Body of pancreas (tissue), 4 donors: ENCODE measurements around the gene CFP. TPM values are rescaled to one million over a fixed set of nuclear protein-coding genes. Genes with fewer than 3 reads are reported as not detected.

ENCODE experiments used
- ATAC-seq: fragments of 150-250 bp; one replicate; pipeline ENCODE4 v1.9.1; 2016
- DNase-seq, 4 donors: peaks; one replicate each; pipeline ENCODE4 v3.0.0-alpha.2; 2019
- H3K27ac ChIP-seq, 4 donors: fragments of 200-600 bp; sonication (generic); 1 replicate in 3 of 4; 2 replicates in 1 of 4; pipeline versions ENCODE4 v1.5.1 to v1.6.1; 2016 to 2019; ENCODE audit warnings: mild to moderate bottlenecking in 1 of 4, mixed read lengths in 1 of 4, moderate library complexity in 1 of 4
- H3K27me3 ChIP-seq, 2 donors: fragments of 200-600 bp; sonication (generic); one replicate each; pipeline ENCODE4 v1.6.0; 2016; ENCODE audit warnings: mild to moderate bottlenecking in 1 of 2
- H3K36me3 ChIP-seq, 2 donors: fragments of 200-600 bp; sonication (generic); replicated peaks in 1 of 2; 2 replicates each; pipeline ENCODE4 v1.5.1; 2016; ENCODE audit warnings: low read depth in 2 of 2; ENCODE audit not compliant: insufficient read depth in 1 of 2
- H3K4me1 ChIP-seq: fragments of 200-600 bp; sonication (generic); one replicate; pipeline ENCODE4 v1.6.0; 2016
- H3K4me3 ChIP-seq, 2 donors: fragments of 200-600 bp; sonication (generic); 1 replicate in 1 of 2; 2 replicates in 1 of 2; pipeline ENCODE4 v1.5.1; 2016 to 2019
- H3K9me3 ChIP-seq, 3 donors: fragments of 200-600 bp; sonication (generic); 1 replicate in 2 of 3; 2 replicates in 1 of 3; pipeline ENCODE4 v1.5.1; 2016
- POLR2A ChIP-seq, 3 donors: fragments of 450-650 bp; IDR thresholded peaks; one replicate each; pipeline ENCODE4 v1.6.1; 2016; ENCODE audit warnings: antibody characterized with exemption in 3 of 3, mild to moderate bottlenecking in 2 of 3
- WGBS, 2 donors: methylation state at CpG; one replicate each; pipeline ENCODE4 v1.1.5; 2017; 5-methylcytosine and 5-hydroxymethylcytosine counted together
- intact Hi-C: fragments of 100-400 bp; cut with DNase I; formaldehyde crosslinking; loops from one replicate; pipeline ENCODE4 v1.15.1; 2023
- total RNA-seq, 2 donors: library from RNA; depleted of rRNA; stranded (reverse); fragments of >200 nt; gene quantifications; one replicate each; pipeline ENCODE4 v1.1.0, GENCODE V29; 2016
- TF ChIP-seq, protein P1 (sequence below), 7 experiments: fragments of 450-650 bp in 4 of 7; fragments of 200-600 bp in 3 of 7; sonication (generic) in 3 of 7; IDR thresholded peaks; one replicate each; pipeline ENCODE4 v1.5.1; 2016 to 2019; ENCODE audit warnings: antibody characterized with exemption in 7 of 7

The CFP gene
- total RNA-seq, 2 donors from 2014 or later: 1.8 TPM; not detected in 1

DNA sequence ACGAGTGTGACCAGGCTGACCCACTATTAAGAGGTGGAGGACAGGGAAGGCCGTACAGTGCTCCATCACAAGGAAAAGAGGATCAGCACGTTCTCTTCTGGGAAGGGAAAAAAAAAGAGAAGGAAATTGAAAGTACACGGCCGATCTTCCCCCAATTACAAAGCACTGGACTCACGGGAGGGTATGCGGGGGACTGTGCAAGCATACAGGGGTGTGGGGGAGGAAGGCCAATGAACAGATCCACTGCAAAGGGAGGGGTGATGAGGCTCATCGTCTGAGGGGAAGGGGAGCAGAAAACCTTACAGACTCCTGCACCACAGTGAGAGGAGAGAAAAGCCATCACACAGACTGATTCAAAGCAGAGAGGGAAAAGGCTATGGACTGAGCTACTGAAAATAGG, 19.5 kb upstream of the CFP start:
- 24 to 29% methylated on average over 8 of the region's 8 CpGs for WGBS, 2 donors
- no peaks in the 10 kb centered on the region for H3K9me3 ChIP-seq
- DNase-seq (no peak), ATAC-seq (no peak)
- no peak overlapping the region for H3K27ac ChIP-seq
- peaks cover 20% of the 10 kb centered on the region for H3K4me1 ChIP-seq
- intact Hi-C loops: no loop called here
- no peak for TF ChIP-seq POLR2A (IDR thresholded peaks at IDR 0.05)
- TF ChIP-seq, protein P1, sequence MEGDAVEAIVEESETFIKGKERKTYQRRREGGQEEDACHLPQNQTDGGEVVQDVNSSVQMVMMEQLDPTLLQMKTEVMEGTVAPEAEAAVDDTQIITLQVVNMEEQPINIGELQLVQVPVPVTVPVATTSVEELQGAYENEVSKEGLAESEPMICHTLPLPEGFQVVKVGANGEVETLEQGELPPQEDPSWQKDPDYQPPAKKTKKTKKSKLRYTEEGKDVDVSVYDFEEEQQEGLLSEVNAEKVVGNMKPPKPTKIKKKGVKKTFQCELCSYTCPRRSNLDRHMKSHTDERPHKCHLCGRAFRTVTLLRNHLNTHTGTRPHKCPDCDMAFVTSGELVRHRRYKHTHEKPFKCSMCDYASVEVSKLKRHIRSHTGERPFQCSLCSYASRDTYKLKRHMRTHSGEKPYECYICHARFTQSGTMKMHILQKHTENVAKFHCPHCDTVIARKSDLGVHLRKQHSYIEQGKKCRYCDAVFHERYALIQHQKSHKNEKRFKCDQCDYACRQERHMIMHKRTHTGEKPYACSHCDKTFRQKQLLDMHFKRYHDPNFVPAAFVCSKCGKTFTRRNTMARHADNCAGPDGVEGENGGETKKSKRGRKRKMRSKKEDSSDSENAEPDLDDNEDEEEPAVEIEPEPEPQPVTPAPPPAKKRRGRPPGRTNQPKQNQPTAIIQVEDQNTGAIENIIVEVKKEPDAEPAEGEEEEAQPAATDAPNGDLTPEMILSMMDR (IDR thresholded peaks at IDR 0.05): no peak
- H3K36me3 ChIP-seq: no peaks in the 10 kb centered on the region
- H3K27me3 ChIP-seq: no peaks in the 10 kb centered on the region
- no peak overlapping the region for H3K4me3 ChIP-seq

DNA sequence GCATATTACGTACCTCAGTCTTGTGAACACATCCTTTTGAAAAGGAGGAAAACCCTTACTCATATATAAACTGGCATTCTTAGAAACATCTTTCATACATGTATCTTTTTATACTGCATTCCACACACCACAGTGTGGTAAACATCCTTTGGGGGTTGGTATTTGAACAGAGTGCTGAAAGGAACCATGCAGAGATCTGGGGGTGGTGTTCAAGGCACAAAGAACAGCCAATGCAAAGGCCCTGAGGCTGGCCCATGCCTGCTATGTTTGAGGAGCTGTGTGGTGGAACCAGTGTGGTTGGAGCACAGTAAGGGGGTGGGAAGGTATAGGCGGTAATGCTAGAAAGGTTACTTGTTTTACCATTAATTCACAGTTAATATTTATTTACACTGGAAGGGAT, 18.6 kb upstream of the CFP start:
- no peak overlapping the region for H3K27ac ChIP-seq
- H3K27me3 ChIP-seq: no peaks in the 10 kb centered on the region
- no peak overlapping the region for H3K4me3 ChIP-seq
- intact Hi-C loops: no loop called here
- TF ChIP-seq POLR2A (IDR thresholded peaks at IDR 0.05): no peak
- TF ChIP-seq, protein P1 (IDR thresholded peaks at IDR 0.05): no peak
- H3K36me3 ChIP-seq: no peaks in the 10 kb centered on the region
- DNase-seq (no peak), ATAC-seq (no peak)
- no peaks in the 10 kb centered on the region for H3K9me3 ChIP-seq
- H3K4me1 ChIP-seq: peaks cover 20% of the 10 kb centered on the region
- WGBS, 2 donors: 71 to 82% methylated on average over 2 of the region's 2 CpGs

DNA sequence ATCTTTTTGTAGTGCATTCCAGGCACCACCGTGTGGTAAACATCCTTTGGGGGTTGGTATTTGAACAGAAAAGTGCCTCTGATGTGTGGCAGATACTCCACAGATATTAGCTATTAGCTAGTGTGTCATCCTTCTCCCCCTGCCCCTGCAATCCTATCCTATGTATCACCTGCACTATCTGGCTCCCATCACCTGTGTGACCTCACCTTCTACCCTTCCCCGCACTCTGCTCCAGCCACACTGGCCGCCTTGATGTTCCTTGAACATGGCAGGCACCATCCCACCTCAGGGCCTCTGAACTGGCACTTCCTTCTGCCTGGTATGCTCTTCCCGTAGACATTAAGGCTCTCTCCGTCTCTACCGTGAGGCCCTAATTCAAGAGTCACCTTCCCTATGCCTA, 16.9 kb upstream of the CFP start:
- no peak overlapping the region for H3K4me3 ChIP-seq
- H3K36me3 ChIP-seq: no peaks in the 10 kb centered on the region
- H3K27me3 ChIP-seq: no peaks in the 10 kb centered on the region
- TF ChIP-seq, protein P1 (IDR thresholded peaks at IDR 0.05): no peak
- TF ChIP-seq POLR2A (IDR thresholded peaks at IDR 0.05): no peak
- no peaks in the 10 kb centered on the region for H3K9me3 ChIP-seq
- no peak for ATAC-seq
- H3K4me1 ChIP-seq: peaks cover 17% of the 10 kb centered on the region
- 83 to 87% methylated on average over 6 of the region's 6 CpGs for WGBS, 2 donors
- DNase-seq: no peak
- intact Hi-C loops: no loop called here
- no peak overlapping the region for H3K27ac ChIP-seq

DNA sequence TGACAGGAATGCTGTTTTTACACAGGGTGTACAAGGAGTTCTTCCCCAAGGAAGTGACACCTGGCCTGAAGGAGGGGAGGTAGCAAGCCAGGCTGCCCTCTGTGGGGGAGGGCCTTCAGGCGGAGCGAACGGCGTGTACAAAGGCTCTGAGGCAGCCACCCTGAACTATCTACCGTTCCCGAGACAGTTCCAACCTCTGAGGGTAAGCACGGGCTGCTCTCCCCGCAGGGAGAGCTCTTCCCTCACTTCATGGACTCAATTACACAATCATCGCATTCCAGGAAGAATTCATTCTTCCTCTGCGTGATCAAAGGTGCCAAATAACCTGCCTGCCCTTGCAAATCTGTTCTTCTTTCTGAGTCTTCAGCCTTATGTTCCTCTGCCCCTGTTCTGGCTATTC, 15.8 kb upstream of the CFP start:
- no peak for ATAC-seq
- Histone ChIP-seq H3K36me3 (no peaks in the 10 kb centered on the region), H3K4me3 (no peak overlapping the region), H3K27ac (no peak overlapping the region), H3K27me3 (no peaks in the 10 kb centered on the region), H3K9me3 (no peaks in the 10 kb centered on the region), H3K4me1 (peaks cover 12% of the 10 kb centered on the region)
- DNase-seq: no peak
- WGBS, 2 donors: 55 to 79% methylated on average over 5 to 10 of the region's 10 CpGs
- intact Hi-C loops: no loop called here
- TF ChIP-seq, protein P1 (IDR thresholded peaks at IDR 0.05): no peak
- TF ChIP-seq POLR2A (IDR thresholded peaks at IDR 0.05): no peak

DNA sequence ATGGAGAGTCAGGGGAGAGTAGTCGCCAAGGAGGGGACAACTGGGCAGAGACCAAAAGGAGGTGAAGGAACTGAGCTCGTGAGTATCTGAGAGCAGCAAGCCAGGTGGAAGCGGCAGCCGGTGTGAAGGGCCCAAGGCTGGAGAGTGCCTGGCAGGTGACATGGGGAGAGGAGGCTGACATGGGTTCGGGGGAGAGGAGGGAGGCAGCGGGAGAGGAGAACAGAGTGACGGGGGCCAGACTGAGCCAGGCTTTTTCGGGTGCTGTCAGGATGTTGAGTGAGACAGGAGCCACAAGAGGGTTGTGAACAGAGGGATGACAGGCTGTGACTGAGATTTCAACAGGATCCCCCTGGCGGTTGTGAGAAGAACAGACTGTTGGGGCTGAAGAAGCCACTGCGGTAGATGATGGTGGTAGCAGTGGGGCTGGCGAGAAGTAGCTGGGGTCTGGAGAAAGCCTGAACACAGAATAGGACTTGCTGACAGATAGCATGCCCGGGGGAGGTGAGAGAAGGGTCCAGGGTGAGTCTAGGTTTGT, 14.9 kb upstream of the CFP start:
- ATAC-seq: no peak
- Histone ChIP-seq H3K36me3 (no peaks in the 10 kb centered on the region), H3K27ac (no peak overlapping the region), H3K4me1 (peaks cover 12% of the 10 kb centered on the region), H3K27me3 (no peaks in the 10 kb centered on the region), H3K4me3 (no peak overlapping the region), H3K9me3 (no peaks in the 10 kb centered on the region)
- intact Hi-C loops: no loop called here
- 61 to 70% methylated on average over 8 to 12 of the region's 12 CpGs for WGBS, 2 donors
- no peak for DNase-seq
- TF ChIP-seq, protein P1 (IDR thresholded peaks at IDR 0.05): peak in 4 of 7 experiments; percentile 19 to 33 (median 22)
- no peak for TF ChIP-seq POLR2A (IDR thresholded peaks at IDR 0.05)
